Colonic mucosa (tissue), 4 donors: ENCODE results near the gene KRT83. TPM values are rescaled to one million over a fixed set of nuclear protein-coding genes. Genes with fewer than 3 reads are reported as not detected.

Experiments used
- DNase-seq: peaks from one replicate; pipeline ENCODE4 v3.0.0-alpha.2; 2020
- H3K27ac ChIP-seq: fragments of 200-600 bp; one replicate; pipeline ENCODE4 v1.8.0; 2021
- H3K27me3 ChIP-seq: fragments of 200-600 bp; one replicate; pipeline ENCODE4 v1.8.0; 2021
- H3K36me3 ChIP-seq: fragments of 200-600 bp; one replicate; pipeline ENCODE4 v1.8.0; 2021
- H3K4me1 ChIP-seq: fragments of 200-600 bp; one replicate; pipeline ENCODE4 v1.8.0; 2021; ENCODE audit warnings: mild to moderate bottlenecking
- H3K4me3 ChIP-seq: fragments of 200-600 bp; one replicate; pipeline ENCODE4 v1.8.0; 2021
- H3K9ac ChIP-seq, 2 donors: one replicate each; pipeline ENCODE4 v1.7.0; 2013; ENCODE audit warnings: control low read depth in 2 of 2, low read depth in 2 of 2, low read length in 2 of 2
- H3K9me3 ChIP-seq: fragments of 200-600 bp; one replicate; pipeline ENCODE4 v1.8.0; 2021
- intact Hi-C: fragments of 100-400 bp; cut with DNase I; formaldehyde crosslinking; loops from one replicate; pipeline ENCODE4 v1.14.1; 2022
- total RNA-seq, 2 donors: library from RNA; stranded (reverse); fragmentation: NEBNext Ultra II Directional in 1 of 2; extraction: Animal tissue kit (Norgen Biotek cat#: 25700) in 1 of 2; gene quantifications; one replicate each; pipeline ENCODE4 v1.2.1, GENCODE V29; 2021
- TF ChIP-seq, protein P1 (sequence below): fragments of 200-600 bp; IDR thresholded peaks from one replicate; pipeline ENCODE4 v1.8.0; 2022; ENCODE audit warnings: antibody characterized with exemption, mild to moderate bottlenecking
- donor health status: healthy.
- donor health status: DM: no; HTN: no; CAD: no.
- donor health status: DM: no; HTN: no; CAD: no.

KRT83 gene
- total RNA-seq, 2 donors from 2014 or later, result not detected

DNA sequence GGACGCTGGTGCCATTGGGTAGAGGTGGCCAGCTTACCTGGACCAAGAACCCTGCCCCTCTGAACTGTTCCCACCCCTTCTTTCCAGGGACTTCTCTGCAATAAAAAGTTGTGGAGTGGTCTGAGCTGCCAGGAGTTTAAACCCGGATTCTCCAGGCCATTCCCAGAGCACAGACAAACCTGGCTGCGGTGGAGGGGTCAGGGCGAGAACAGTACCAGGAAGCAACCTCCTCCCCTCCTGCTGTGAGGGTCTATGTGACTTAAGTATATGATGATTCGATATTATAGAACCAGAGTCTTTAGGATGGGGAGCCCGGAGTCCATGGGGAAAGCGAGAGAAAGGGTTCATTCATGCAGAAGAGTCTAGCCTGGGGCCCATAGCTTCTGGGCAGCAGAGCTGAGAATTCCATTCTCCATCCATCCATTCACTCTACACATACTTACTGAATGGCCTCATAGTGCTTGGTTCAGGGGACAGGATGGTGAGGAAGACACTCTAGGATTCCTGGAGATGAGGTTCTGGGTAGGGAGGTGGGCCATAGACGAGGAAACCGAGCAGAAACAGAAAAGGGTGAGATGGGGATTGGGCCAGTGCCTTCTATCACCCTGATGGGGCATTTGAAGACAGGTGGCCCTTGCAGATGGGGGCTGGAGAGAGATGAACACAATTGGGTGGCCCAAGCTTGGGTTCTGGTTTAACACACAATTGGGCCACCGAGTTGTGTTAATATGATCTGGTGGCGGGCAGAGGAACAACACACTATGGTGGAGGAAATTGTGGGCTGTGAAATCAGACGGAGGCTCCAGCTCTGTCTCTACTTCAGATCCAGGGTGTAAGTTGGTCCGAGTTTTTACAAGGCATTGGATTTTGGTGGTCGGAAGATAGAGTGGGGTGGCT, 41.5 kb downstream of the KRT83 start:
- Histone ChIP-seq H3K36me3 (no peaks in the 10 kb centered on the region), H3K27me3 (no peaks in the 10 kb centered on the region), H3K27ac (no peak overlapping the region), H3K4me1 (no peaks in the 10 kb centered on the region), H3K9ac (no peak overlapping the region), H3K4me3 (no peak overlapping the region), H3K9me3 (no peaks in the 10 kb centered on the region)
- TF ChIP-seq, protein P1, sequence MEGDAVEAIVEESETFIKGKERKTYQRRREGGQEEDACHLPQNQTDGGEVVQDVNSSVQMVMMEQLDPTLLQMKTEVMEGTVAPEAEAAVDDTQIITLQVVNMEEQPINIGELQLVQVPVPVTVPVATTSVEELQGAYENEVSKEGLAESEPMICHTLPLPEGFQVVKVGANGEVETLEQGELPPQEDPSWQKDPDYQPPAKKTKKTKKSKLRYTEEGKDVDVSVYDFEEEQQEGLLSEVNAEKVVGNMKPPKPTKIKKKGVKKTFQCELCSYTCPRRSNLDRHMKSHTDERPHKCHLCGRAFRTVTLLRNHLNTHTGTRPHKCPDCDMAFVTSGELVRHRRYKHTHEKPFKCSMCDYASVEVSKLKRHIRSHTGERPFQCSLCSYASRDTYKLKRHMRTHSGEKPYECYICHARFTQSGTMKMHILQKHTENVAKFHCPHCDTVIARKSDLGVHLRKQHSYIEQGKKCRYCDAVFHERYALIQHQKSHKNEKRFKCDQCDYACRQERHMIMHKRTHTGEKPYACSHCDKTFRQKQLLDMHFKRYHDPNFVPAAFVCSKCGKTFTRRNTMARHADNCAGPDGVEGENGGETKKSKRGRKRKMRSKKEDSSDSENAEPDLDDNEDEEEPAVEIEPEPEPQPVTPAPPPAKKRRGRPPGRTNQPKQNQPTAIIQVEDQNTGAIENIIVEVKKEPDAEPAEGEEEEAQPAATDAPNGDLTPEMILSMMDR, result no peak
- intact Hi-C loops, result no loop called here
- DNase-seq, result no peak

DNA sequence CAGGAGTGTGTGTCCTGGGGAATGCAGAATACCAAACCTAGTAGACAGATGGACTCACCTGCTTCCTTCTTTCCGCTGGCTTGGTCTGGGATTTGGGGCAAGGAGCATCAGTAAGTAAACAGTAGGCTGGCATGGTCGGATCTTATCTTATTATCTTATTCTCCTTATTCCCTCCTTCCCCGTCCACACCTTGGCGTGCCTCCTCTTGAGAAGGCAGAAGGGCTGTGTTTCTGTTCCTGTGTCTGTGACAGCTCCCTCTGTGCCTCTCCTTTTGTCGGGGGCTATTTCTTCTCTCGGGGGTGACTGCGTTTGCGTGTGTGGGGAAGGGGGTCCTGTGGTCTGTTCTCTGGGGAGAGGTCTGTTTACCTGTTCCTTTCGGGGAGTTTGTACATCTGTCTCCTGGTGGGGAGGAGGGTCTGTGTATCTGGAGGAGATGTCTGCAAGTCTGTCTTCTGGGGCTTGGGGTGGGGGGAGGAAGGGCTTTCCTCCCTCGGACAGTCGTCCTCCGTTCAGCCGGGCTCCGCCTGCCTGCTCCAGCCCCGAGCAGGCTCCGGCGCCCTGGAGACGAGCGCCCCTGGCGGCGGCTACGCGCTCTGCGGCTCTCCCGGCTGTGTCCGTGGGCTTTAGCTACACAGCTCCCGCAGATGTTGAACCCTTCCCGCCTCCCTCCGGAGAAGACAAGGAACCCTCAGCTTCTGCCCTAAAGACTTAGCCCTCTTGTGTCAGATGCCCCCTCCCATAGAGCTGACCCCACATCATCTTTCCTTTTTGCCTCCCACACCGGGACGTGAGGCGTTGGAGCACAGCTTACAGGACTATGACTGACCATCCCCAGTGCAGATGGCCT, 42.4 kb downstream of the KRT83 start:
- Histone ChIP-seq H3K36me3 (no peaks in the 10 kb centered on the region), H3K9ac (no peak overlapping the region), H3K4me1 (no peaks in the 10 kb centered on the region), H3K27me3 (no peaks in the 10 kb centered on the region), H3K27ac (no peak overlapping the region), H3K4me3 (no peak overlapping the region), H3K9me3 (no peaks in the 10 kb centered on the region)
- intact Hi-C loops, result no loop called here
- peak; percentile 75 for DNase-seq
- TF ChIP-seq, protein P1, result peak; percentile 97

DNA sequence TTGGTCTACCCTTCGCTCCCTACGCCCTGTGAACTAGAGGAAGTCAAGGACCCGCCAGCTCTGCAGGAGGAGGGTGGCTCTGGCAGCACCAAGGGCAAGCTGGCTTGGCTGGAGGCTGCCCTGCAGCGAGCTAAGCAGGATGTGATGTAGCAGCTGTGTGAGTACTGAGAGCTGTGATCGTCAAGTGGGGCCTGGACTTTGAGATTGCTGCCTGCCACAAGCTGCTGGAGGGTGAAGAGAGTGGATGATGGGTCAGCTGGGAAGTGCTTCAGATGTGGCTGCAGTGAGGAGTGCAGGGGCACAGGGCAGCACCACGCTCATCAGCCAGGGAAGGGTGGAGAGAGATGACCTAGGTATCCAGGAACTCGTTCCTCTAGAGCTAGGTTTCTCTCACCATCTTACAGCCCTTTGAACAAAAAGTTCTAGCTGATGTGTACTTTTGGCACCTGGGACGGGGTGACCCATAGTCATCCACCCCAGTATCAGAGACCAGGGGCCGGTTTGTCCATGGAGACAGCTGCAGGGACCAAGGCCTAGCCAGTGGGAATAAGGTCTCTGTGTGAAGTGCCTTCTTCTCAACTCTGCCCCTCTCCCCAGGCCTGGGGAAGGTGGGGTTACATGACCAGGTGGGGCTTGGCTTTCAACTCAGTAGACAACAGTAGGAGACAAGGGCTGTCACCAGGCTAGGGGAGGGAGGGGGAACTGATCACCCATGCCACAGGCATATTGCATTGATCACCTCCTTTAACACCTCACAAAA, 43.5 kb downstream of the KRT83 start:
- no peak overlapping the region for H3K4me3 ChIP-seq
- H3K27ac ChIP-seq, result no peak overlapping the region
- no peak overlapping the region for H3K9ac ChIP-seq
- H3K4me1 ChIP-seq, result no peaks in the 10 kb centered on the region
- intact Hi-C loops, result no loop called here
- H3K27me3 ChIP-seq, result no peaks in the 10 kb centered on the region
- no peak for DNase-seq
- TF ChIP-seq, protein P1, result no peak
- H3K36me3 ChIP-seq, result no peaks in the 10 kb centered on the region
- no peaks in the 10 kb centered on the region for H3K9me3 ChIP-seq

DNA sequence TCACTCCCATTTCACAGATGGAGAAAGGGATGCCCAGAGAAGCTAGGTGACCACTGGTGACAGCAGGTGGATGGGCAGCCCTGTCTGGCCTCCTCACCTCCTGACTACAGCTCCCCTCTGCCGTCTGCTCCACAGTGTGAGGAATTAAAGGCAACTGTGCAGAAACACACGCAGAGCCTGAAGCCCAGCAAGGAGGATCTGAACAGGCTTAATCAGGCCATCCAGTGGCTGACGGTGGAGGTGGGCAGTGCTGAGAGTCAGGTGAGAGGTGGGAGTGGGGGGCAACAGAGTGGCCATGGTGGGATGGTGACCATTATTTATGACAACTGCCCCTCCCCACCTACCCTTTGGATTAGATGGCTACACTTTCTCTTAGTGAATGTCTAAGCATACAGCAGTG, 45.5 kb downstream of the KRT83 start:
- Histone ChIP-seq H3K27me3 (no peaks in the 10 kb centered on the region), H3K4me3 (no peak overlapping the region), H3K27ac (no peak overlapping the region), H3K9me3 (no peaks in the 10 kb centered on the region), H3K4me1 (no peaks in the 10 kb centered on the region), H3K36me3 (no peaks in the 10 kb centered on the region), H3K9ac (no peak overlapping the region)
- intact Hi-C loops, result no loop called here
- no peak for DNase-seq
- TF ChIP-seq, protein P1, result no peak

DNA sequence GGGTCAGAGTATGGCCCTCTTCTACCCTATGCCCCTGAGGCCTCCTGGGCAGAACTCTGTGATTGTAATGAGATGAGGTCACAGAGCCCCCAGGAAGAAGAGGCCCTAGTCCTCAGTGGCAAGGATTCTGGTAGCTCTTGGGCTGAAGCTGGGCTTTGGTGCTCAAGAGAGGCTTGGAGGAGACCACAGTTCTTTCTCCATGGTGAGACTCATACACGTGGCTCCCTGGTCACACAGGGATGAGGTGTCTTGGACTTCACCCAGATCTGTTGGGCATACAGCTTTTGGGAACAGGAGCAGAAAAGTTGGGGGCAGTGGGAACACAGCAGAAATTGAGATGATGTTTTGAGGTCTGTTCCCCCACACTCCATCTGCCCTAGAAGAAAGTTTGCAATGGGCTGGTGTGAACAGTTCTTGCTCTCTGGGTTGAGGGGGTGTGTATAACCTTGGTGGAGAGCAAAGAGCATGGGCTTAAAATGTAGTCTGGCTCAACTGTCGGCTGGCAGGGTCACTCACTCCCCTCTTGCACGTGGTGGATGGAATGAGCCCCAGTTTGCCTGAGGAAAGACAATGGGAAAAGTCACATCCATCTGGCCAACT, 46.6 kb downstream of the KRT83 start, which contains the start of gene KRT86:
TSS of gene KRT86 (plus strand) at position 125 of the 600 bp plus-strand sequence. CDS start 27,272 bp downstream, outside the sequence.
- intact Hi-C loops, result no loop called here
- no peaks in the 10 kb centered on the region for H3K27me3 ChIP-seq
- TF ChIP-seq, protein P1, result no peak
- H3K27ac ChIP-seq, result no peak within 1 kb of the TSS
- no peaks in the 10 kb centered on the region for H3K36me3 ChIP-seq
- H3K4me3 ChIP-seq, result no peak within 1 kb of the TSS
- H3K4me1 ChIP-seq, result no peaks in the 10 kb centered on the region
- no peak within 1 kb of the TSS for H3K9ac ChIP-seq
- H3K9me3 ChIP-seq, result no peaks in the 10 kb centered on the region
- no peak for DNase-seq
